ENCODE measurements around the gene ARL4A. TPM values are rescaled to one million over a fixed set of nuclear protein-coding genes. Genes with fewer than 3 reads are reported as not detected.

Gene ARL4A
- total and polyA plus RNA-seq, 2 donors (not counting 3 experiments of a cell fraction or from before 2014, with no cell fraction given), result 34.1 to 43.2 TPM

- H3K27me3 ChIP-seq (ENCODE audit: control insufficient read depth in 2 of 2, insufficient read depth in 2 of 2, low read length in 2 of 2), result peaks cover 8 to 9% of the 10 kb centered on the region in 2 experiments
- intact Hi-C loops (cut with micrococcal nuclease), result loop anchor here (2.0 to 5.0 kb wide), 3 partner anchors 37 to 479 kb away; partner anchors contain the start of gene ARL4A
- ChIA-PET POLR2A (no interaction called here), CTCF (interaction anchor here (0.9 to 2.0 kb wide), 27 partner anchors 8 to 628 kb away, joined by 3 to 29 read pairs (median 6); partner anchors contain the start of gene ARL4A)
- no peak overlapping the region for H3K4me3 ChIP-seq (replicated peaks in 1 of 3; ENCODE audit: insufficient read depth in 1 of 3, low read depth in 1 of 3, low read length in 3 of 3)
- no peaks in the 10 kb centered on the region for H3K9me3 ChIP-seq (replicated peaks; ENCODE audit: control insufficient read depth, insufficient read depth, low read length)
- no peak for FAIRE-seq
- H3K36me3 ChIP-seq (ENCODE audit: control insufficient read depth in 2 of 2, extremely low read depth in 1 of 2, insufficient read depth in 2 of 2, low read length in 2 of 2), result no peaks in the 10 kb centered on the region
- H3K79me2 ChIP-seq (ENCODE audit: control insufficient read depth, insufficient read depth, low read length), result no peaks in the 10 kb centered on the region
- no TSS peak for BruUV-seq (replicated peaks)
- no peak overlapping the region for H3K4me2 ChIP-seq (ENCODE audit: insufficient read depth, low read length)
- no peak overlapping the region for H3K9ac ChIP-seq (replicated peaks; ENCODE audit: extremely low read depth, insufficient read depth, low read length)
- no peak overlapping the region for H3K27ac ChIP-seq (ENCODE audit: insufficient read depth, low read depth, low read length)
- no peaks in the 10 kb centered on the region for H4K20me1 ChIP-seq (replicated peaks; ENCODE audit: control insufficient read depth, extremely low read depth, insufficient read depth, low read length)
- dilution Hi-C loops (cut with MboI; ENCODE audit: extremely low pct_ligation_motif_present, low sequenced_read_pairs), result no loop called here
- no peaks in the 10 kb centered on the region for H3K4me1 ChIP-seq (ENCODE audit: control insufficient read depth, extremely low read depth, insufficient read depth, low read length)
- H3K9me1 ChIP-seq (replicated peaks; ENCODE audit: control insufficient read depth, extremely low read depth, insufficient read depth, low read length), result no peaks in the 10 kb centered on the region
- TF ChIP-seq CTCF (IDR thresholded peaks at IDR 0.05; ENCODE audit: extremely low read depth in 1 of 2, insufficient read depth in 1 of 2, low read depth in 1 of 2, low read length in 2 of 2) (no peak), POLR2AphosphoS5 (IDR thresholded peaks at IDR 0.05; ENCODE audit: insufficient read depth, low read depth, low read length) (no peak), MAX (IDR thresholded peaks at IDR 0.05; ENCODE audit: insufficient read depth, insufficient read length) (no peak), POLR2A (IDR thresholded peaks at IDR 0.05; ENCODE audit: low read depth, low read length) (no peak), JUN (IDR thresholded peaks at IDR 0.05; ENCODE audit: borderline replicate concordance, insufficient read depth, insufficient read length, low read depth) (no peak), EZH2 (IDR thresholded peaks at IDR 0.05; ENCODE audit: borderline replicate concordance, low read depth, low read length, severe bottlenecking) (no peak), FOS (IDR thresholded peaks at IDR 0.05; ENCODE audit: borderline replicate concordance, insufficient read depth, low read length) (no peak), MYC (IDR thresholded peaks at IDR 0.05; ENCODE audit: low read depth, low read length) (no peak), GATA2 (IDR thresholded peaks at IDR 0.05; ENCODE audit: insufficient read depth, insufficient read length, low read depth, low read length) (no peak)
- DNase-seq (ENCODE audit: low read depth, low spot score), result no peak
- H2AFZ ChIP-seq (ENCODE audit: low read depth, low read length), result peak overlapping the region; percentile 70
Observed at GRCh38 chr7:12637819-12638592, 49.4 kb upstream of the ARL4A start.
